NCI-H526 (cell line): ENCODE data around the gene TRIO.

Experiments
- DNase-seq, 2 experiments: peaks; one replicate each; lab custom pipeline; 2025; lab: John Stamatoyannopoulos, UW

TRIO gene

GRCh38 chr5:14326035-14326903 is 183.1 kb downstream of the TRIO start:
- peak in 1 of 2 experiments; percentile 23 for DNase-seq

- no peak for DNase-seq
Measured at GRCh38 chr5:14327624-14328023, 184.5 kb downstream of the TRIO start.

- DNase-seq: no peak
Measured at GRCh38 chr5:14328144-14328543, 185.0 kb downstream of the TRIO start.

GRCh38 chr5:14330291-14330690 is 187.1 kb downstream of the TRIO start:
- no peak for DNase-seq

- DNase-seq: no peak
Measured at GRCh38 chr5:14330729-14331385, 187.7 kb downstream of the TRIO start.

GRCh38 chr5:14331386-14331781 is 188.2 kb downstream of the TRIO start:
- no peak for DNase-seq

GRCh38 chr5:14332038-14332631 is 189.0 kb downstream of the TRIO start:
- no peak for DNase-seq

- no peak for DNase-seq
Measured at GRCh38 chr5:14332746-14333145, 189.6 kb downstream of the TRIO start.

GRCh38 chr5:14337593-14337992 is 194.5 kb downstream of the TRIO start:
- no peak for DNase-seq

- peak; percentile 26 to 51 for DNase-seq
Measured at GRCh38 chr5:14339468-14339867, 196.3 kb downstream of the TRIO start.

GRCh38 chr5:14341571-14342230 is 198.6 kb downstream of the TRIO start:
- DNase-seq: no peak

GRCh38 chr5:14342306-14342705 is 199.2 kb downstream of the TRIO start:
- no peak for DNase-seq

- no peak for DNase-seq
Measured at GRCh38 chr5:14343376-14343775, 200.2 kb downstream of the TRIO start.

- DNase-seq: no peak
Measured at GRCh38 chr5:14347522-14347921, 204.4 kb downstream of the TRIO start.

- DNase-seq: no peak
Measured at GRCh38 chr5:14348142-14348541, 205.0 kb downstream of the TRIO start.

- DNase-seq: no peak
Measured at GRCh38 chr5:14349029-14349428, 205.9 kb downstream of the TRIO start.

- no peak for DNase-seq
Measured at GRCh38 chr5:14351086-14351661, 208.0 kb downstream of the TRIO start.

- peak; percentile 8 to 72 for DNase-seq
Measured at GRCh38 chr5:14351845-14352712, 208.9 kb downstream of the TRIO start.

GRCh38 chr5:14353726-14354474 is 210.8 kb downstream of the TRIO start:
- DNase-seq: no peak

- no peak for DNase-seq
Measured at GRCh38 chr5:14355391-14355790, 212.2 kb downstream of the TRIO start.
